K562 (cell line): ENCODE results near the gene ZNF716.

Experiments used
- CTCF ChIP-seq, 3 experiments: IDR thresholded peaks in 2 of 3; conservative IDR thresholded peaks in 1 of 3; 2 replicates each; pipeline ENCODE4 v1.5.1; 2011 to 2012; ENCODE audit warnings: low read length in 3 of 3, mild to moderate bottlenecking in 3 of 3, control low read depth in 2 of 3, improper control_type of control experiment in 1 of 3, inconsistent platforms in 1 of 3, low read depth in 1 of 3, mixed read lengths in 1 of 3, moderate library complexity in 1 of 3; ENCODE audit not compliant: insufficient read depth in 2 of 3
- HSF4 ChIP-seq: fragments of 250-450 bp; sonication (Bioruptor Pico); IDR thresholded peaks from 2 replicates; pipeline ENCODE4 v2.1.2; 2022; ENCODE audit warnings: mild to moderate bottlenecking, moderate library complexity, borderline replicate concordance
- JUNB ChIP-seq: fragments of 450-650 bp; formaldehyde crosslinking; conservative IDR thresholded peaks from 2 replicates; pipeline ENCODE4 v1.4.0; 2020; ENCODE audit warnings: mild to moderate bottlenecking
- MAFK ChIP-seq: IDR thresholded peaks from 2 replicates; pipeline ENCODE4 v1.6.1; 2011; ENCODE audit warnings: low read length, improper control_type of control experiment
- MXD1 ChIP-seq: fragments of 250-450 bp; sonication (Bioruptor Pico); IDR thresholded peaks from 2 replicates; pipeline ENCODE4 v1.8.0; 2021; ENCODE audit warnings: borderline replicate concordance, mild to moderate bottlenecking, moderate library complexity; ENCODE audit not compliant: poor library complexity, severe bottlenecking
- RAD21 ChIP-seq, 2 experiments: fragments of 250-450 bp in 1 of 2; fragments of 450-650 bp in 1 of 2; sonication (Bioruptor Pico) in 1 of 2; formaldehyde crosslinking in 1 of 2; IDR thresholded peaks in 1 of 2; conservative IDR thresholded peaks in 1 of 2; 2 replicates each; pipeline versions ENCODE4 v1.4.0 to v1.8.0; 2020 to 2022; ENCODE audit warnings: mild to moderate bottlenecking in 2 of 2, moderate library complexity in 1 of 2
- SREBF2 ChIP-seq: sonication (generic); formaldehyde crosslinking; IDR thresholded peaks from 2 replicates; pipeline ENCODE4 v1.4.0; 2020; ENCODE audit warnings: mild to moderate bottlenecking, missing genetic modification reagents
- TOE1 ChIP-seq, 2 experiments: fragments of 450-650 bp in 1 of 2; sonication (generic) in 1 of 2; formaldehyde crosslinking in 1 of 2; IDR thresholded peaks; 2 replicates each; pipeline versions ENCODE4 v1.7.1 to v1.8.0; 2016 to 2022; ENCODE audit warnings: borderline replicate concordance in 2 of 2, mild to moderate bottlenecking in 2 of 2, antibody characterized with exemption in 1 of 2, inconsistent platforms in 1 of 2, low read depth in 1 of 2, missing genetic modification reagents in 1 of 2, moderate library complexity in 1 of 2
- ZNF444 ChIP-seq: fragments of 250-450 bp; sonication (Bioruptor Pico); IDR thresholded peaks from 2 replicates; pipeline ENCODE4 v1.4.0; 2020; ENCODE audit warnings: mild to moderate bottlenecking, moderate library complexity

- TF ChIP-seq ZNF444 (CRISPR knock-in tag) (no peak), TOE1 (IDR thresholded peaks at IDR 0.05; ENCODE audit: borderline replicate concordance) (no peak), TOE1 (CRISPR knock-in tag; IDR thresholded peaks at IDR 0.05; ENCODE audit: borderline replicate concordance, low read depth) (no peak), HSF4 (CRISPR knock-in tag) (no peak), SREBF2 (no peak), JUNB (CRISPR knock-in tag) (no peak), MAFK (no peak), MXD1 (CRISPR knock-in tag) (no peak), RAD21 (CRISPR knock-in tag; conservative IDR thresholded peaks at IDR 0.05 in 1 of 2, IDR thresholded peaks at IDR 0.05 in 1 of 2) (no peak), CTCF (IDR thresholded peaks at IDR 0.05 in 2 of 3, conservative IDR thresholded peaks at IDR 0.05 in 1 of 3; ENCODE audit: insufficient read depth in 2 of 3, low read depth in 1 of 3, low read length in 3 of 3) (no peak)
These were observed 45.0 kb upstream of the ZNF716 start for GRCh38 chr7:57404967-57405421.
